ENCODE results near the gene WDR70.
"Not testable (repeated sequence)": the region's sequence is repeated elsewhere in the genome, so short reads cannot be mapped to it uniquely, and the experiment has no call there.

The WDR70 gene

GRCh38 chr5:37575541-37576489 lies 196.7 kb downstream of the WDR70 start:
- no peak for DNase-seq

DNA sequence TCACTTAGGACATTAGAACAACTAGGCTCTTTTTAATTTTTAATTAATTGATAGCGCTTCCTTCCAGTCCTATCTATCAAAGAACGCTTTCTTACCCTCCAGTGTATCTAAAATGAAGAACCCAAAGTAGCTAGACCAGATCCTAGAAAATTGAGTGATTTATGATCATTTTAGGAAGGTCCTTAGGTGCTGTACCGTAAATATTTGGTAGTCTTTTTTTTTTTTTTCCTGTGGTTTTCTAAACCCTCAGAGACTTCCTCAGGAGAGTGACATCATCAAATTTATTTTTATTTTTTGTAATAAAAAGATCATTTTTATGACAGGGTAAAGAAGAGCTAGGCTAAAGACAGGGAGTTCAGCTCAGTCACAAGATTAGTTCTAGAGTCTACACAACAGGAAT lies 197.4 kb downstream of the WDR70 start:
- no peak for DNase-seq

DNA sequence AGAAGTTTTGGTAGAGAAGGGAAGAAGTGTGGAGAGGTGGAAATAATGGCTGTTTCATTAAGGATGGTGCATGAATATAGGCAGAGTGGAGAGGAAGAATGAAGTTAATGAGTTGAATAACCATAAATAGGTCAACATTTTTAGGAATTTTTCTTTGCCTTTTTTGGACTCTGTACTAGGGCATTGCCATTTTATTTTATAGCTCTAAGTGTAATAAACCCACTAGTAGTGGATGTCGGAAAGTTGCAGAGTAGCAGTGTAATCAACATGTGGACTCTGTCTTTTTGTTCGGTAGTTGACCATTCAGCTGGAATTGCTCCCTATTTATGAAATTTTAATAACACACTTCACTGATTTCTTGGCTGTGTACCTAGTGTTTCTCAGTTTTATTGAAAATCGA lies 199.1 kb downstream of the WDR70 start:
- no peak for DNase-seq

DNA sequence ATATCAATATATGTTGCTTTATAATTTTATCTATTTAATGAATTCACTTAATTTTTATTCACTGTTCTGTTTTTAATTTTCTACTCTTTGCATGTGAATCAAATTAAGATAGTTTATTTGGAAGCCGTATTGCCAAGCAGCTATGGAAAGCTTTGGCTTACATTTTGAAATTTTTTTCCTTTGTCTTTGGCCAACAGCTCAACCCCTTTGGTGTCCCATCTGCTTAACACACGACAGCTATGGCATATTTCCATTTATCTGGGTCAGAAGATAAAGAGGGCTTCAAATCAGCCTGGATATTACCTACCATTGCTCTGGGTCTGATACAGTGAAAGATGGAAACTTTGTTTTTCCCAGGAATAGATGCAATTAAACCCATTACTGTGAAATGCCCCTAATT lies 201.0 kb downstream of the WDR70 start:
- no peak for DNase-seq

DNA sequence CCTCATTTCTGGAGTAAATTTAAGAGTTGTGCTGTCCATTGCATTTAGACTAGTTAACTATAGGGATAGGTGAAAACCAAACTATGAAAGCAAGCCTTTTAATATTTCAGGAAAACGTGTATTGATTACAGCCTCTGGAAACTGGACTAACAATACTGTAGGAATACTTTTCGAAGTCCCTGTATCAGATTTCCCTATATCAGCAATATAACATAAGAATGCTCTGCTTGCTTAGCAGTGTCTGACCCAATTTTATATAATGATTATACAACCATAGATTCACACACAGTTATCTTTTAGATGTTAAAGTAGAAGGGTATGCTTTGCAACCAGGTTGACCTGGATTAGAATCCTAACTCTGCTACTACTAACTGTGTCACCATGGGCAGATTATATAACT lies 203.1 kb downstream of the WDR70 start:
- DNase-seq = no peak

- not testable (repeated sequence) for DNase-seq
Observed at GRCh38 chr5:37593292-37593691, 214.2 kb downstream of the WDR70 start.

GRCh38 chr5:37594864-37595263 lies 215.7 kb downstream of the WDR70 start:
- DNase-seq = not testable (repeated sequence)

DNA sequence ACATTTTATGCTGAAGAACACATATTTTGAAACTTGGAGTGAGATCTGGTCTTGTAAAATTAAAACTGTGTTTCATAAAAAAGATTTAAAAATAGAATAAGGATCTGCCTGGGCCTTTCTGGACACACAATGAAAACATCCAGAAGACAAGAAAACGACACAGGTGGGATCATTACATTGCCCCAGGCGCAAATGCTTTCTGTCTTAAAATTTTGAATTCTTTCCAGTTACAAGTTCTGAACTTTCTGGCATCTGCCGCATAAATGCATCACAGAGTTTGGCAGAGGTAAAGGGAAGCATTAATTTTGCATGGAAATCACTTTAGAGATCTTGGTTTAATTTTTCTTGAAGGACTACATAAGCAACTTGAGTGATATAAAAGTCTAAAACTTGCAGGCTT lies 219.6 kb downstream of the WDR70 start:
- DNase-seq = no peak

GRCh38 chr5:37601163-37601562 lies 222.0 kb downstream of the WDR70 start:
- no peak for DNase-seq

DNA sequence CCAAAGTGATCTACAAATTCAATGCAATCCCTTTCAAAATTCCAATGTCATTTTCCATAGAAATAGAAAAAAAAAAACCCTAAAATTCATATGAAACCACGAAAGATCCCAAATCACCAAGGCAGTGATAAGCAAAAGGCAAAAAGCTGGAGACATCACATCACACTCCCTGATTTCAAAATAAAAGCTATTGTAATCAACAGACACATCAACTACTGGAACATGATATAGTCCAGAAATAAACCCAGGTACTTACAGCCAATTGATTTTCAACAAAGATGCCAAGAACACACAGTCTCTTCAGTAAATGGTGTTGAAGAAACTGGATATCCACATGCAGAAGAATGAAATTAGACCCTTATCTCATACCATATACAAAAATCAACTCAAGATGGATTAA lies 224.0 kb downstream of the WDR70 start:
- no peak for DNase-seq

- DNase-seq = no peak
Observed at GRCh38 chr5:37604290-37604689, 225.2 kb downstream of the WDR70 start.

- DNase-seq = no peak
Observed at GRCh38 chr5:37606148-37606547, 227.0 kb downstream of the WDR70 start.

DNA sequence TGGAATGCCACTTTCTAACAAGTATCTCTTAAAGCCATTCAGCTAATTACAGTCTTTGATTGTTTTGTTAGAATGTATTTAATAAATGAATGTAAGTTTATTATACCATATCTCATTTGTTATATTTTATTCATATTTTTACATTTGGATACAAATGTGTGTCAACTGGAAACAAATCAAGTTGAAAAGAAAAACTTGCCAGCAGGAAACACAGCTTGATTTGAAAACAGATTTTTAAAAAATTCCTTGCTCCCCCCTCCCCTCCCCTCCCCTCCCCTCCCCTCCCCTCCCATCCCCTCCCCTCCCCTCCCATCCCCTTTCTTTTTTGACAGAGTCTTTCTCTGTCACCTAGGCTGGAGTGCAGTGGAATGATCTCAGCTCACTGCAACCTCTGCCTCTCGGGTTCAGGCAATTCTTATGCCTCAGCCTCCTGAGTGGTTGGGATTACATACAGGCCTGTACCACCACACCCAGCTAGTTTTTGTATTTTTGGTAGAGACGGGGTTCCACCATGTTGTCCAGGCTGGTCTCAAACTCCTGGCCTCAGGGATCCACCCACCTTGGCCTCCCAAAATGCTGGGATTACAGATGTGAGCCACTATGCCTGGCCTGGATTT lies 227.6 kb downstream of the WDR70 start:
- DNase-seq = no peak

DNA sequence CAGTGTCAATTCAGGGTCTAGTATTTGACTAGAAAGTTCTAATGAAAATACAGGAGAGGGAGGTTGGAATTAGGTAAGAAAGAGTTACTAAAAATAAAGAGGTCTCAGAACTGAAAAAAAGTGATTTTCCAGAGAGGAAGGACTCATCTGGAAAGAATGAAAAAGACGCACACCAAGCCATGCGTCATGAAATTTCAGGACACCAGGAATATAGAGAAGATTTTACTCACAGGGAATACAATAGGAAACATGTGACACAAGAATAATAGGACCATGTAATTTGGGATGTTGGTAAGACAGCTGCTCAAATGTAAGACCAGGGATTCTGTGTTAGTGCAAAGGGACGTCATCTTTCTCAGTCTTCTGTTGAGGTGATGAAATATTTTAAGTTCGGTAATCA lies 236.1 kb downstream of the WDR70 start:
- no peak for DNase-seq

- no peak for DNase-seq
Observed at GRCh38 chr5:37619353-37619752, 240.2 kb downstream of the WDR70 start.

- DNase-seq = not testable (repeated sequence)
Observed at GRCh38 chr5:37622354-37622753, 243.2 kb downstream of the WDR70 start.

GRCh38 chr5:37626266-37626665 lies 247.1 kb downstream of the WDR70 start:
- no peak for DNase-seq

- DNase-seq = no peak
Observed at GRCh38 chr5:37628876-37629275, 249.8 kb downstream of the WDR70 start.

GRCh38 chr5:37631939-37632338 lies 252.8 kb downstream of the WDR70 start:
- no peak for DNase-seq

GRCh38 chr5:37637165-37637845 lies 258.2 kb downstream of the WDR70 start:
- DNase-seq = no peak

DNA sequence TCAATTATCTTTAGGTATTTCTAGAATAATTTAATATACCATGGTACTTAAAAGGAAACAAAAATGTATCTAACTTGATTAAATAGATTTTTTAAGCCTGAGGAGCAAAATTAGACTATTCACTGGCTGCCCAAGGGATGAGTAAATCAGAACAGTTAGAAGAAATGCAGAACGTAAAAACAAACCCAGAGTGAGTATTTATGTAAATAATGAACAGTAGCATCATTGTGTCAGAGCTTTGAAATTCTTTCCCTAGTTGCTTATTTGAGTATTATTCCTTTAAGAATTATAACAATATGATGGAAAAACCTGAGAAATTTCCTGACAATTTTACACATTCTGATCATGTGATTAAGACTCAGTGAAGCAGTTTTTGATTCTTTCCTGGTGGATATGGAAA lies 259.8 kb downstream of the WDR70 start:
- no peak for DNase-seq

DNA sequence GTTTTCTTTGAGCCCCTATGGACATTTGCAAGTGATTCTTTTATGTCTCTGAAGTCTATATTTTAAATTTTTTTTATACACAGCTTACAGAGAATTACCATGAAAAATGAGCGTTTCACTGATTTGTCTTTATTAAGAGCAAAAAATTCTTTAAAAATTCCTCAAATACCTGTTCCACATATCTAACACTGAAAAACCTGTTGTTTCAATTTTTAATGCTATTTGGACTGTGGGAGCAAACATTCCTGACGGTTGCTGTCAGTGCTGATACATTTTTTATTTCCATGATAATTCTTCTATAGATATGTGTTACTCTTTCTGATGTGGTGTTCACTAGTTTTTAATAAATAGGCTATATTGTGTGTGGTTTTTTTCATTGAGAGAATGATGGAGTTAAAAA lies 261.0 kb downstream of the WDR70 start:
- DNase-seq = no peak

DNA sequence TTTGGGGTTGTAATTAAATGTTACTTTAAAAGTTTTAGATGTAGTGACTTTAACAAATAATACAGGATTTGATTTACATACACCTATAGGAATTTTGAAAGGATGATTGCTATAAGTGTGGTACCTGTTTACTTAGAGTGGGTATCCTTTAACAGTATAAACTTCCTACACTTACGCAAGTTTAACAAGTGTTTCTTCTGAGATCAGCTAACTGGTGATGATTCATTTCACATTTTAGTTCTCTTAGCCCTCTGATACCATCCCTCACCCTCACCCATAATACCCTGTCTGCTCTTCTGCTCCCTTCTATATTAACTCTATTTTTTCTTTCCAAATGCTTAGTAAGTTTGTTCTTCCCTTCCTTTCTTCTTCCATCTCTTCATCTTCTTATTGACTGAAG lies 262.8 kb downstream of the WDR70 start:
- no peak for DNase-seq

- DNase-seq = no peak
Observed at GRCh38 chr5:37645707-37646106, 266.6 kb downstream of the WDR70 start.

Data from activated CD4-positive, alpha-beta T cell treated with anti-CD3 and anti-CD28 coated beads, Interleukin-2, amount 50 U/mL, for 1 hour (primary cell).